Cerebellar nuclear complex (tissue), 1 donor: ENCODE results near the gene RLN1.
"Not testable (repeated sequence)": the region's sequence is repeated elsewhere in the genome, so short reads cannot be mapped to it uniquely, and the experiment has no call there.

Source experiments
- DNase-seq, 2 experiments: peaks; one replicate each; lab custom pipeline; 2025; lab: John Stamatoyannopoulos, UW

RLN1 gene

GRCh38 chr9:5338992-5339981, at the start of gene RLN1:
Gene RLN1 (minus strand): TSS chr9:5339876. CDS start chr9:5339746, 130 bp downstream.
- DNase-seq = not testable (repeated sequence)

- DNase-seq = no peak
These were observed 49.5 kb upstream of the RLN1 start for GRCh38 chr9:5389109-5389732.

GRCh38 chr9:5388026-5388819, 48.5 kb upstream of the RLN1 start:
- DNase-seq = no peak

GRCh38 chr9:5384436-5384835, 44.8 kb upstream of the RLN1 start:
- no peak for DNase-seq

- DNase-seq = no peak
These were observed 42.8 kb upstream of the RLN1 start for GRCh38 chr9:5382479-5382878.

GRCh38 chr9:5375790-5376477, 36.3 kb upstream of the RLN1 start:
- no peak for DNase-seq

- DNase-seq = no peak
These were observed 35.4 kb upstream of the RLN1 start for GRCh38 chr9:5375091-5375490.

GRCh38 chr9:5364294-5365024, 24.8 kb upstream of the RLN1 start:
- DNase-seq = no peak

- DNase-seq = no peak
These were observed 21.8 kb upstream of the RLN1 start for GRCh38 chr9:5361326-5362010.

GRCh38 chr9:5360341-5360740, 20.7 kb upstream of the RLN1 start:
- no peak for DNase-seq

GRCh38 chr9:5357431-5358105, 17.9 kb upstream of the RLN1 start:
- DNase-seq = no peak

- no peak for DNase-seq
These were observed 16.1 kb upstream of the RLN1 start for GRCh38 chr9:5355817-5356216.

- no peak for DNase-seq
These were observed 15.6 kb upstream of the RLN1 start for GRCh38 chr9:5355226-5355625.

GRCh38 chr9:5354184-5354583, 14.5 kb upstream of the RLN1 start:
- DNase-seq = no peak

GRCh38 chr9:5352637-5353248, 13.1 kb upstream of the RLN1 start:
- no peak for DNase-seq

GRCh38 chr9:5336688-5337087, 3.0 kb downstream of the RLN1 start:
- no peak for DNase-seq

- not testable (repeated sequence) for DNase-seq
These were observed 8.4 kb downstream of the RLN1 start for GRCh38 chr9:5331276-5331675.

- no peak for DNase-seq
These were observed 12.7 kb downstream of the RLN1 start for GRCh38 chr9:5326893-5327548.

- DNase-seq = no peak
These were observed 13.5 kb downstream of the RLN1 start for GRCh38 chr9:5326187-5326586.
